Suprapubic skin (tissue), 4 donors: ENCODE data around the gene DZANK1.

ENCODE experiments used
- CTCF ChIP-seq, 2 donors: fragments of 200-600 bp in 1 of 2; fragments of 450-650 bp in 1 of 2; sonication (generic) in 1 of 2; IDR thresholded peaks; one replicate each; pipeline ENCODE4 v1.5.1; 2016 to 2019; ENCODE audit warnings: antibody characterized with exemption in 2 of 2, mild to moderate bottlenecking in 1 of 2, moderate library complexity in 1 of 2
- POLR2A ChIP-seq, 2 donors: fragments of 450-650 bp; IDR thresholded peaks; one replicate each; pipeline ENCODE4 v1.6.1; 2017; ENCODE audit warnings: antibody characterized with exemption in 2 of 2, mild to moderate bottlenecking in 2 of 2, moderate library complexity in 2 of 2
- POLR2AphosphoS5 ChIP-seq, 3 donors: sonication (generic); formaldehyde crosslinking; IDR thresholded peaks; one replicate each; pipeline ENCODE4 v1.6.1; 2017; ENCODE audit warnings: antibody characterized with exemption in 3 of 3

GRCh38 chr20:18390201-18390600, 76.6 kb downstream of the DZANK1 start:
- TF ChIP-seq CTCF (IDR thresholded peaks at IDR 0.05) (no peak), POLR2A (IDR thresholded peaks at IDR 0.05) (no peak), POLR2AphosphoS5 (IDR thresholded peaks at IDR 0.05) (no peak)
